ENCODE data around the gene CLEC16A. TPM values are rescaled to one million over a fixed set of nuclear protein-coding genes. Genes with fewer than 3 reads are reported as not detected.

CLEC16A gene
- total RNA-seq, 4 donors from 2014 or later: 20.2 to 28.8 (median 22.8) TPM

DNA sequence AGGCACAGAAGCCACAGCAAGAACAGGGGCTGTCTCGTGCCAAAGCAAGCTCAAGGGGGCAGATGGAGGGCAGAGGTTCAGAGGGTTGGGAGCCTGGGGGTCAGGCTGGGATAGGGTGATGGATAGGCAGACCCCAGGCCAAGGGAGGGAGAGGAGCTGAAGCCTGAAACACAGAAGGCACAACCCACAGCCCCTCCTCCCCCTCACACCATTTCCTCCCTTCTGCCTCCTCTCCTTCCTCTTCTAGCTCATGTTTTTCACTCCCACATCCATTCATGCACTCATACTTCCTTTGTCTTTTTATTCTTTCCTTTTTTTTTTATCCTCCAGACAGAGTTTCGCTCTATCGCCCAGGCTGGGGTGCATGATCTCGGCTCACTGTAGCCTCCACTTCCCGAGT lies 250.5 kb downstream of the CLEC16A start:
- no peak for TF ChIP-seq CTCF (IDR thresholded peaks at IDR 0.05; ENCODE audit: low read depth)

DNA sequence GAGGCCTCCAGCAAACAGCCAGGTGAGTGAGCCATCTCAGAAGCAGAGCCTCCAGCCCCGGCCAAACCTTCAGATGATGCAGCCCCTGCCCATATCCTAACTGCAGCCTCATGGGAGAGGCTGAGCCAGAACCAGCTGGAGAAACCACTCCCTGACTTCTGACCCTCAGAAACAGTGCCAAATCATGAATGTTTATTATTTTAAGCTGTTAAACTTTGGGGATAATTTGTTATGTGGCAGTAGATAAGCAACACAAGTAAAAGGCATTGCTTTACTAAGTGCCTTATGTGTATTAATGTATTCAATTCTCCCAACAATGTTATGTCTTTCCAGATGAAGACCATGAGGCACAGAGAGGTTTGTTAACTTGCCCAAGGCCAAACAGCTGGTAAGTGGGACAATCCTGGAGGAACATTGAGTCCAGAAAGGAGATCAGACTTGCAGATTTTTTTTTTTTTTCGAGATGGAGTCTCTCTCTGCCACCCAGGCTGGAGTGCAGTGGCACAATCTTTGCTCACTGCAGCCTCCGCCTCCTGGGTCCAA lies 252.0 kb downstream of the CLEC16A start:
- no peak for TF ChIP-seq CTCF (IDR thresholded peaks at IDR 0.05; ENCODE audit: low read depth)

DNA sequence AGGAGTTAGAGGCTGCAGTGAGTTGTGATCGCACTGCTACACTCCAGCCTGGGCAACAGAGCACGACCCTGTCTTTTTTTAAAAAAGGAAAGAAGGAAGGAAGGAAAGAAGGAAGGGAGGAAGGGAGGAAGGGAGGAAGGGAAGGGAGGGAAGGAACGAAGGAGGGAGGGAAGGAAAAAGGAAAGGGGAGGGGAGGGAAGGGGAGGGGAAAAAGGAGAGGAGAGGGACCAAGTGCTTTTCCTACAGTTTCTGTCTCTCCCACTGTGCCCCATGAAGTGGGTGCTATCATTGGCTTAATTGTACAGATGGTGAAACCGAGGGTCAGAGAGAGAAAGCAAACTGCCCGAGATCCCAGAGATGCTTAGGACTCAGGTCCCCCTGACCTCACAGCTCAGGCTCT lies 254.0 kb downstream of the CLEC16A start:
- no peak for TF ChIP-seq CTCF (IDR thresholded peaks at IDR 0.05; ENCODE audit: low read depth)

- TF ChIP-seq CTCF (IDR thresholded peaks at IDR 0.05; ENCODE audit: low read depth): no peak
Observed at GRCh38 chr16:11198828-11199227, 254.5 kb downstream of the CLEC16A start.

GRCh38 chr16:11200592-11200991 lies 256.2 kb downstream of the CLEC16A start:
- no peak for TF ChIP-seq CTCF (IDR thresholded peaks at IDR 0.05; ENCODE audit: low read depth)

DNA sequence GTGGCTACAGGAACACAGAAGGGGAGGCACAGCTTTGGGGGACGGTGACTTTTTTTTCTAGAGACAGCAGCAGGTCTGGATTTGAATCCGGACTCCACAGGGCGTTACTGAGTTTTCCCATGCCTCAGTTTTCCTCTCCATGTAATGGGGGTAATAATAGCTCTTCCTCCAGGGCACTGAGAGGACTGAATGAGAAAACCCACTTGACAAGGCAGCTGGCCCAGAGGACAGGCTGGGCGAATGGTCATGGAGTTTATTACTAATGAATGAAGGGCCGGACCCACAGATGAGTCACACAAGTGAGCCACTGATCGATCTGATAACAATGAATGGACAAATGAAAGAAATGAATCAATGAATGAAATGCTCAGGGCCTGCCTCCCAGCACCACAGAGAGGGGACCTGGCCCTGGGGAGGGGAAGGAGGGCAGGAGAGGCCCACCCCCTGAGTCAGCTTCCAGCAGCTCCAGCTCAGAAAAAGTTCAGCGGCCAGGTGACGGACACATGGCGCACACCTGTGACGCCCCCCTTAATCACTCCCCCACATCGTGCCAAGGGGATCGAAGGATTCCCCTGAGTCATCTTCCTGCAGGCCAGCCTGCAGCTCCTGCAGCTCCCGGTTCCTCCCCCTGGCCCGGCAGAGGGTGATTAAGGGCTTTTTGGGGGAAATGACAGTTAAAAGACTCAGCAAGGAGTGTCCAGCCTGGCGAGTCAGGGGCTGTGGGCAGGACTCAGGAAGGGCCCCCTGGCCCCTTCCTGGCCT lies 257.3 kb downstream of the CLEC16A start:
- TF ChIP-seq CTCF (IDR thresholded peaks at IDR 0.05; ENCODE audit: low read depth): no peak

DNA sequence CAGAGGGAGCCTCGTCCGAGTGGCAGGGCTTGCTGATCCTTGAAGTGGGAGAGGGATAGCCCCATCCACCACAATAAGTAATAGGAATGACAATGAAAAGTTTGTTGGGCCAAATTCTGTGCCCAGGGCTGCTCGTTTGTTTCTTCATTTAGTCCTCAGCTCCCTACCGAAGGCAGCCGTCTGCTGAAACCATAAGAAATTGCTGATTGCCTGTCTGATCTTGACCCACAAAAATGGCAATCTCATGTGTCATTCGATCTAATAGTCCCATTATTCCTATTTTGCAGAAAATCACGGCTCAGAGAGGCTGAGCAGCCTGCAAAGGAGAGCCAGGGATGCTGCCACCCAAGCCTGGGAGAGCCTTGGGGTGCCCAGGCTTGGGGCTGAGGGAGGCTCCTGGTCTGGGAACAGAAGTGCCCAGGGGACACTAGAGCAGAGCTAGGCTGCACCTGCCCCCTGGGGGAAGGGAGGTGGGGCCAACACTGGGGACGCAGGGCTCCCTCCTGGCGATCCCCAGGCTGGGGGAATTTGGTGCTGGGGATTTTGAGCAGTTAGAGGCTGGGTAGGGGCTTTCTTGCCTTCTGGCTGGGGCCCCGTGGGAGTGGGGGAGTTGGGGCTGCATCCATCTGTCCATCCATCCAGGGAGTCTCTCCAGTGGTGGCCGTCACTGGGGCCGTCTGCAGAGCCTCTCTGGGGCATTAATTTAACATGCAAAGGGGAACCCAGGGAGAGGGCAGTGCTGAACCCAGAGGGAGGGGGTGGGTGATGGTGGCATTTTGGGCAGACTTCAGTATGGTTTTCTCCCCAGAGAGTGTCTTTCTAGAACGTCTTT lies 258.1 kb downstream of the CLEC16A start:
- no peak for TF ChIP-seq CTCF (IDR thresholded peaks at IDR 0.05; ENCODE audit: low read depth)
